ENCODE measurements around the gene TAMALIN.

The TAMALIN gene

DNA sequence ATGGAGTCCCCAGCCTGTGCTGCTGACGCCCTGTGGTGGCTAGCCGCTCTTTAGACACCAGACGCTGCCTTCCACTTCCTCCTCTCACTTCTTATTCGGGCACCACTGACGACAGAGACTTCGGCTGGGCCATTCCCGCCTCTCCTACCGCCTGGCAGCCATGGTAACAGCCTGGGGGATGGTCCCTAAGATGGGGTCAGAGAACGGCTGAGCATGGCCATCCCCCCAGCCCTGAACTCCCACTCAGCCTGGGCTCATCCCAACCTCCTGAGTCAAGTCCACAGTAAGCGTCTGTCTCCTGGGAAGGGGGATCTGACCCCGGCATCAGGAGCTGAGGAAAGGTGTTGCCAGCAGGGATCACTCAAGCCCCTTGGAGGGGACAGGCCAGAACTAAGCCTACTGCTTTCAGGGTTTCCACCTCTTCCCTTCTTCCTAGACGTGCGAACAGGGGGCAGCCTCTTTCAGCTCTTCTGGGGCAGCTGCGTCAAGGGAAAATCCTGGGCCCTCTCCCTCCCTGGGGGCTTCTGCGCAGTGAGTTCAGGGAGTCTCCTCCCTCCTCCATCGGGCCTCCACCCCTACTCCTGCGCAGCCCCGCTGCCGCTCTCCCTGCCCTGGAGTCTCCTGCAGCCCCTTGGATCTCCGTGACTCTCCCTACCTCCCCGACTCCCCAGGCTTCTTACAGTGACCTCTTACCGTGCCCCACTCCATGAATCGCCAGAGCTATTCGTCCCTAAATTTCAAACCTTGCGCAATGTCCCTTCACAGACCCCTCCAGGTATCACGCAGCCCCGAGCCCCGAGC lies 643 bp upstream of the TAMALIN start:
- Histone ChIP-seq H3K36me3 (ENCODE audit: insufficient read depth, low read length) (peaks cover 5% of the 10 kb centered on the region; the same call in 1 of the 2 replicates), H3K27ac (no peak overlapping the region), H3K9me3 (ENCODE audit: low read depth, low read length) (no peaks in the 10 kb centered on the region), H3K9ac (ENCODE audit: insufficient read length) (peak overlapping the region; percentile 37), H3K4me3 (peak overlapping the region; percentile 76)
- TF ChIP-seq EZH2 (IDR thresholded peaks at IDR 0.05) (no peak), FOXP2 (optimal IDR thresholded peaks at IDR 0.05; ENCODE audit: control extremely low read depth, extremely low read length, insufficient read depth) (no peak), POLR2AphosphoS5 (IDR thresholded peaks at IDR 0.05; ENCODE audit: borderline replicate concordance, low read depth, low read length) (no peak)
- DNase-seq (ENCODE audit: low read depth, low spot score), result no peak

DNA sequence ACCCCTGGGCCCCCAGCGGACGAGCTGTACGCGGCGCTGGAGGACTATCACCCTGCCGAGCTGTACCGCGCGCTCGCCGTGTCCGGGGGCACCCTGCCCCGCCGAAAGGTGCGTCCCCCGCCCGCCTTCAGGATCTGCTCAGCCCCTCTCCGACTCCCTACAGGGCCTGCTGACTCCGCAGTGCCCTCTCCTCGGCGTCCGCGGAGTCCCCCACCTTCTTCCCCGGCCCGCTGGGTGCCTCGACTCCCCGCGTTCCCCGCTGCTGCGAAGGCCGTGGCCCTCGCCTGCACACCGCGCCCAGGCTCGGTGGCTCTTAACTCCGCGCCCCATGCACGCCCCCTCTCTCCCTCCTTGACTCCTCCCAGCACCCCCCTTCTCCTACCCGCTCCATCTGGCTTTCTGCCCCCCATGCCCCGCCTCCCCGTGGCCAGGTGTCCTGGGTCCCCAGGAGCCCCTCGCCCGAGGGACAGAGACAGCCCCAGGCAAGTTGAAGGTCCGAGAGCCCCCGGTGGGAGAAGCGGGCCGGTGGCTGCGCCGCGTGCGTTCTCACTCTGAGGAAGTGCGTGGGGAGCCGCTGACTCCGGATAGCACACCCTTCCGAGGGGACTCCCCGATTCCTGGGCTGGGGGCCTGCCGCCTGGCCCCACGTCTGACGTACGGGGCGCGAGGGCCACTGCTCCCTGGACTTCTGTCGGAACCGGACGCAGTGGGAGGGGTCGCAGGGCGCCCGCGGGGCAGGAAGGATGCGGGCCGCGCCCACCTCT lies 594 bp downstream of the TAMALIN start:
- Histone ChIP-seq H3K36me3 (ENCODE audit: insufficient read depth, low read length) (peaks cover 10% of the 10 kb centered on the region; the same call in 1 of the 2 replicates), H3K4me3 (peak overlapping the region; percentile 76), H3K27ac (no peak overlapping the region), H3K9ac (ENCODE audit: insufficient read length) (peak overlapping the region; percentile 58), H3K9me3 (ENCODE audit: low read depth, low read length) (no peaks in the 10 kb centered on the region)
- DNase-seq (ENCODE audit: low read depth, low spot score), result no peak
- TF ChIP-seq POLR2AphosphoS5 (IDR thresholded peaks at IDR 0.05; ENCODE audit: borderline replicate concordance, low read depth, low read length) (no peak), FOXP2 (optimal IDR thresholded peaks at IDR 0.05; ENCODE audit: control extremely low read depth, extremely low read length, insufficient read depth) (no peak), EZH2 (IDR thresholded peaks at IDR 0.05) (no peak)

DNA sequence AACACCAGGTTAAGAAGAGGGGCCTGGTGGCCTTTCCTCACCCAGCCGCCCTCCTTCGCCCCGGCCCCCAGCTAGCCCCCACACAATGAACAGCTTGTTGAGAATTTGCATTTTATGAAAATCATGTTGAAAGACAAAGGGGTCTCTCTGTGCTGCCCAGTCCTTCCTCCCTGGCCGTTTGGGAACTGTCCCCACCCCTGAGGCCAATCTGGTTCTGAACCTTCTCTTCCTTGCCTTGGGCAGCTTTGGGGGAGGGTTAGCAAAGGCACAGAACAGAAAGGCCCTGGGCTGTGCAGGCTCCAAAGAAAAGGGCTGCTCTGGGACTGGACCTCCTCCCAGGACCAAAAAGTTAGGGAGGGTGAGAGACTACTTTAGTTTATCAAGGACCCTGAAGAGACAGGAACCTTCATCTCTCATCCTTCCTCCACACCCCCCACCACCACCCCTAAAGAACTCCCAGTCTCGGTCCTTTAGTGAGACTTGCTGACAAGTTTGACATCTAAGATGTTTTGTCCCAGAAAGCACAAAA lies 1.3 kb downstream of the TAMALIN start:
- H3K9me3 ChIP-seq (ENCODE audit: low read depth, low read length), result no peaks in the 10 kb centered on the region
- no peak overlapping the region for H3K9ac ChIP-seq (ENCODE audit: insufficient read length)
- DNase-seq (ENCODE audit: low read depth, low spot score), result no peak
- H3K36me3 ChIP-seq (ENCODE audit: insufficient read depth, low read length), result peaks cover 10% of the 10 kb centered on the region; the same call in 1 of the 2 replicates
- peak overlapping the region; percentile 76 for H3K4me3 ChIP-seq
- H3K27ac ChIP-seq, result no peak overlapping the region
- TF ChIP-seq POLR2AphosphoS5 (IDR thresholded peaks at IDR 0.05; ENCODE audit: borderline replicate concordance, low read depth, low read length) (no peak), EZH2 (IDR thresholded peaks at IDR 0.05) (no peak), FOXP2 (optimal IDR thresholded peaks at IDR 0.05; ENCODE audit: control extremely low read depth, extremely low read length, insufficient read depth) (no peak)

DNA sequence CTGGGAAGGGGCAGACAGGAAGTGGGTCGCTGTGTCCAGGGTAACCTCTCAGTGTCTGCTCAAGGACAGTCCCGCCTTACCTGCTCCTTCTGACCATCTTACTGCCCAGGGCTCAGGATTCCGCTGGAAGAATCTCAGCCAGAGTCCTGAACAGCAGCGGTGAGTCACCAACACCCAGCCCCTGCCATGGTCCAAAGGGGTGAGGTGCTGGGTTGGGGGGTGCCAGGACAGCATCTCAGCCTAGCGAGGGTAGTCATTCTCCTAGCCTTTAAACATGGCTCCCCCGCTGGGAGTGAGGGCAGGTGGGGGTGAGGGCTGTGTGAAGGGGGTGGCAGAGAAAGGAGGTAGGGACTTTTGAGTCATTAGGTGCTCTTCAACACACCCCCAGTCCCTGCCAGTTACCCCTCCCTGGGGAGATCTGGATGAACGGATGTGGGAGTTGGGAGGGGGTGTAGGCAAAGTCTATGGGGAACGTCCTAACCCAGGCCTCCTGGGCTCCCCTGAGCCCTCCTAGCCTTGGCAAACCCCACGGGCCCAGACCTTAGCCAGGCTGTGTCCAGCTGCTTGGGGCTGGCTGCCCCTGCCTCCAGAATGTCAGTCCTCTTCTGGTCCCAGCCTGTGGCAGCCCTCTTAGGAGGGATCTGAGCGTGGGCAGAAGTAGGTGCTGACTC lies 2.5 kb downstream of the TAMALIN start:
- no peak overlapping the region for H3K9ac ChIP-seq (ENCODE audit: insufficient read length)
- H3K27ac ChIP-seq, result no peak overlapping the region; the same call in 1 of the 2 replicates
- no peaks in the 10 kb centered on the region for H3K9me3 ChIP-seq (ENCODE audit: low read depth, low read length)
- DNase-seq (ENCODE audit: low read depth, low spot score), result no peak
- H3K36me3 ChIP-seq (ENCODE audit: insufficient read depth, low read length), result peaks cover 10% of the 10 kb centered on the region; the same call in 1 of the 2 replicates
- no peak for TF ChIP-seq FOXP2 (optimal IDR thresholded peaks at IDR 0.05; ENCODE audit: control extremely low read depth, extremely low read length, insufficient read depth)
- no peak for TF ChIP-seq EZH2 (IDR thresholded peaks at IDR 0.05)
- TF ChIP-seq POLR2AphosphoS5 (IDR thresholded peaks at IDR 0.05; ENCODE audit: borderline replicate concordance, low read depth, low read length), result no peak
- H3K4me3 ChIP-seq, result no peak overlapping the region

DNA sequence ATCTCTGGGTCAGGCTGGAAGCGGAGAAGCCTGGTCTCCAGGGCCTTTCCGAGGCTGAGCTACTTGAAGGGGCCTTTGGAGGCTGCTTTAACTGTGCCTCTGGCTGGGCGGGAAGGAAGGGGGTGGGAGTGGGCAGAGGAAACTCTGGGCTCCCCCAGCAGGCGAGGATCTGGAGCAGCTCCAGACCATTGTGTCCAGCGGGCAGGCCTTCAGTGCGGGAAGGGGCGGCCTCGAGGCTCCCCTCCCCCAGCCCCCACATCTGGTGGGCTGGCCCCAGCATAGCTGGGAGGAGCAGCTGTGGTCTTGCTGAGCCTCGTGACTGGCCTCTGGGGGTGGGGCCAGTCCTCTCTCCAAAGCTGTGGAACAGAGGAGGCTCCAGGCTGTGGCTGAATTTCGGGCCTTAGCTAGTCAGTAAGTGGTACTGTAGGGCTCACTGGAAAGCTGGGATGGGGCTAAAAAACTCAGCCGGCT lies 3.4 kb downstream of the TAMALIN start:
- no peak overlapping the region for H3K4me3 ChIP-seq
- peaks cover 10% of the 10 kb centered on the region; the same call in 1 of the 2 replicates for H3K36me3 ChIP-seq (ENCODE audit: insufficient read depth, low read length)
- H3K9me3 ChIP-seq (ENCODE audit: low read depth, low read length), result no peaks in the 10 kb centered on the region
- no peak overlapping the region for H3K9ac ChIP-seq (ENCODE audit: insufficient read length)
- DNase-seq (ENCODE audit: low read depth, low spot score), result no peak
- TF ChIP-seq EZH2 (IDR thresholded peaks at IDR 0.05), result no peak
- no peak for TF ChIP-seq FOXP2 (optimal IDR thresholded peaks at IDR 0.05; ENCODE audit: control extremely low read depth, extremely low read length, insufficient read depth)
- peak overlapping the region; percentile 50; the same call in 1 of the 2 replicates for H3K27ac ChIP-seq

DNA sequence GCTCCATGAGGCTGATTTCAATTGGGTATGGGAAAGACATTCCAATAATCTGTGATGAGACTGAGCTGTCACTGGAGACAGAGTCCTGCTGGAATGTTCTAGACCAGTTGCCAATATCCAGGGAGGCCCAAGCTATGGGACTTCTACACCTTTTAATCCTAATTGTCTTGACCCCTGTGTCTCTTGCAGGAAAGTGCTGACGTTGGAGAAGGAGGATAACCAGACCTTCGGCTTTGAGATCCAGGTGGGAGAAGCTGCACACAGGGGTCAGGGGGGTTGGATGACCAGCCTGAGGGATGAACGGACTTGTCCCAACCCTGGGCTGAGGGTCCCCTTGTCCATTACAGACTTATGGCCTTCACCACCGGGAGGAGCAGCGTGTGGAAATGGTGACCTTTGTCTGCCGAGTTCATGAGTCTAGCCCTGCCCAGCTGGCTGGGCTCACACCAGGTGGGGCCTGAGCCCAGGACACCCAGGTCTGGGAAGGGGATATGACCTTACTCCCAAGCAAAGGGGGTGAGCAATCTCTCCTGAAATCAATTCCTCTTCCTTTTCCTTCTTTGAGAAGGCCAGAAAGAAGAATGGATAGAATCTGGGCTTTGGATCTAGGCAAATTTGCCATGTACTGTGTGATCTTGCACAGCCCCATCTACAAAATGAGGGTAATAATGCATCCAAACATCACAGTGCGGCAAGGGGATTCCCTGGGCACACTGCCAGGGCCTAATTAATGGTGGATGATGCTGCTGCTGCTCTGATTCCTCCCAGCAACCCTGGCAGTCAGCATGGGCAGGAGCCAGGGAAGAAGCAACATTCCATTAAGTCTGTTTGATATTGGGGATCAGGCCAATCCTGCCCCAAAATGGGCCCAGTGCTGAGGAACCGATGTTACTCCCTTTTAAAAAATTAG lies 4.2 kb downstream of the TAMALIN start:
- DNase-seq (ENCODE audit: low read depth, low spot score), result no peak
- no peak overlapping the region for H3K4me3 ChIP-seq
- TF ChIP-seq FOXP2 (optimal IDR thresholded peaks at IDR 0.05; ENCODE audit: control extremely low read depth, extremely low read length, insufficient read depth) (no peak), EZH2 (IDR thresholded peaks at IDR 0.05) (no peak), POLR2AphosphoS5 (IDR thresholded peaks at IDR 0.05; ENCODE audit: borderline replicate concordance, low read depth, low read length) (no peak)

DNA sequence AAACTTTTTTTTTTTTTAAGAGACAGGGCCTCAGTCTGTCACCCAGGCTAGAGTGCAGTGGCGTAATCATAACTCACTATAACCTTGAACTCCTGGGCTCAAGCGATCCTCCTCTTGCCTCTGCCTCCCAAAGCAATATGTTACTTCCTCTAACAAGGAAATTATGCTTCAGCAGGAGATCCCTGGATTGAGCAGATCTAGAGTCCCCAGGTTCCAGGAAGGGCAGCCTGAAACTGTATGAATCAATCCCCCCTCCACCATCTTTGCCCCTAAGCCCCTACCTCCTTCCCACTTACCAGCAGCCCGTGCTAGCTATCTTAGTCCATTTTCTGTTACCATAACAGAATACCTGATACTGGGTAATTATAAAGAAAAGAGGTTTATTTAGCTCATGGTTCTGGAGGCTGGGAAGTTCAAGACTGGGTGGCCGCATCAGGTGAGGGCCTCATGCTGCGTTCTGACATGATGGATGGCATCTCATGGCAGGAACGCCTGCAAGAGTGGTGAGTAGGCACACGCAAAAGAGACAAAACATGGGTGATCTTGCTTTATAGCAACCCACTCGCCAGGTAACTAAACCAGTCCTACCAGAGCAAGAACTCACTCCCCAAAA lies 5.0 kb downstream of the TAMALIN start:
- Histone ChIP-seq H3K9ac (ENCODE audit: insufficient read length) (no peak overlapping the region), H3K36me3 (ENCODE audit: insufficient read depth, low read length) (peaks cover 10% of the 10 kb centered on the region; the same call in 1 of the 2 replicates), H3K4me3 (no peak overlapping the region), H3K9me3 (ENCODE audit: low read depth, low read length) (no peaks in the 10 kb centered on the region), H3K27ac (0 out of 2 replicates have a peak overlapping the region, but pooled peaks have one; percentile 9)
- no peak for DNase-seq (ENCODE audit: low read depth, low spot score)
- TF ChIP-seq EZH2 (IDR thresholded peaks at IDR 0.05) (no peak), POLR2AphosphoS5 (IDR thresholded peaks at IDR 0.05; ENCODE audit: borderline replicate concordance, low read depth, low read length) (no peak), FOXP2 (optimal IDR thresholded peaks at IDR 0.05; ENCODE audit: control extremely low read depth, extremely low read length, insufficient read depth) (no peak)

More for the DNA sequence above, 4.2 kb downstream of the TAMALIN start:
- Histone ChIP-seq H3K9me3 (ENCODE audit: low read depth, low read length) (no peaks in the 10 kb centered on the region), H3K36me3 (ENCODE audit: insufficient read depth, low read length) (peaks cover 10% of the 10 kb centered on the region; the same call in 1 of the 2 replicates), H3K9ac (ENCODE audit: insufficient read length) (peak overlapping the region; percentile 26), H3K27ac (0 out of 2 replicates have a peak overlapping the region, but pooled peaks have one; percentile 50)
